ENCODE data around the gene NTNG1. TPM values are rescaled to one million over a fixed set of nuclear protein-coding genes. Genes with fewer than 3 reads are reported as not detected.

Gene NTNG1
- total RNA-seq, 1 experiment from 2014 or later: not detected

GRCh38 chr1:107449326-107449725 lies 308.5 kb downstream of the NTNG1 start:
- DNase-seq (ENCODE audit: unreplicated experiment): no peak
- H3K4me3 Mint-ChIP-seq (ENCODE audit: unreplicated experiment): no peak overlapping the region
- CTCF ChIA-PET: interaction anchor here (1.0 kb wide), 1 partner anchor 10 kb away, joined by 4 read pairs; no protein-coding TSS in a partner anchor
- H3K27me3 Mint-ChIP-seq (ENCODE audit: insufficient read depth, unreplicated experiment): no peaks in the 10 kb centered on the region
- H3K36me3 Mint-ChIP-seq (ENCODE audit: insufficient read depth, unreplicated experiment): no peaks in the 10 kb centered on the region
- BruUV-seq (replicated peaks): no TSS peak
- no peak overlapping the region for H3K27ac Mint-ChIP-seq (ENCODE audit: low read depth, unreplicated experiment)
- intact Hi-C loops (cut with micrococcal nuclease): no loop called here
- TF ChIP-seq, protein P1, sequence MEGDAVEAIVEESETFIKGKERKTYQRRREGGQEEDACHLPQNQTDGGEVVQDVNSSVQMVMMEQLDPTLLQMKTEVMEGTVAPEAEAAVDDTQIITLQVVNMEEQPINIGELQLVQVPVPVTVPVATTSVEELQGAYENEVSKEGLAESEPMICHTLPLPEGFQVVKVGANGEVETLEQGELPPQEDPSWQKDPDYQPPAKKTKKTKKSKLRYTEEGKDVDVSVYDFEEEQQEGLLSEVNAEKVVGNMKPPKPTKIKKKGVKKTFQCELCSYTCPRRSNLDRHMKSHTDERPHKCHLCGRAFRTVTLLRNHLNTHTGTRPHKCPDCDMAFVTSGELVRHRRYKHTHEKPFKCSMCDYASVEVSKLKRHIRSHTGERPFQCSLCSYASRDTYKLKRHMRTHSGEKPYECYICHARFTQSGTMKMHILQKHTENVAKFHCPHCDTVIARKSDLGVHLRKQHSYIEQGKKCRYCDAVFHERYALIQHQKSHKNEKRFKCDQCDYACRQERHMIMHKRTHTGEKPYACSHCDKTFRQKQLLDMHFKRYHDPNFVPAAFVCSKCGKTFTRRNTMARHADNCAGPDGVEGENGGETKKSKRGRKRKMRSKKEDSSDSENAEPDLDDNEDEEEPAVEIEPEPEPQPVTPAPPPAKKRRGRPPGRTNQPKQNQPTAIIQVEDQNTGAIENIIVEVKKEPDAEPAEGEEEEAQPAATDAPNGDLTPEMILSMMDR (IDR thresholded peaks at IDR 0.05; ENCODE audit: unreplicated experiment): no peak
- no peaks in the 10 kb centered on the region for H3K9me3 Mint-ChIP-seq (ENCODE audit: unreplicated experiment)
- POLR2A ChIA-PET: interaction anchor here (1.0 kb wide), 1 partner anchor 9 kb away, joined by 3 read pairs; no protein-coding TSS in a partner anchor
- H3K4me1 Mint-ChIP-seq (ENCODE audit: insufficient read depth, unreplicated experiment): no peaks in the 10 kb centered on the region

- Mint-ChIP-seq H3K4me3 (ENCODE audit: unreplicated experiment) (no peak overlapping the region), H3K9me3 (ENCODE audit: unreplicated experiment) (no peaks in the 10 kb centered on the region), H3K27ac (ENCODE audit: low read depth, unreplicated experiment) (no peak overlapping the region), H3K36me3 (ENCODE audit: insufficient read depth, unreplicated experiment) (no peaks in the 10 kb centered on the region), H3K4me1 (ENCODE audit: insufficient read depth, unreplicated experiment) (no peaks in the 10 kb centered on the region), H3K27me3 (ENCODE audit: insufficient read depth, unreplicated experiment) (no peaks in the 10 kb centered on the region)
- intact Hi-C loops (cut with micrococcal nuclease): no loop called here
- no peak for DNase-seq (ENCODE audit: unreplicated experiment)
- TF ChIP-seq, protein P1 (IDR thresholded peaks at IDR 0.05; ENCODE audit: unreplicated experiment): no peak
- ChIA-PET CTCF (interaction anchor here (0.7 to 1.3 kb wide), 3 partner anchors 79 to 312 kb away, joined by 3 read pairs; no protein-coding TSS in a partner anchor), POLR2A (no interaction called here)
- no TSS peak for BruUV-seq (replicated peaks)
Measured at GRCh38 chr1:107450899-107451664, 310.2 kb downstream of the NTNG1 start.

GRCh38 chr1:107451715-107452114 lies 310.9 kb downstream of the NTNG1 start:
- no peaks in the 10 kb centered on the region for H3K4me1 Mint-ChIP-seq (ENCODE audit: insufficient read depth, unreplicated experiment)
- no peaks in the 10 kb centered on the region for H3K36me3 Mint-ChIP-seq (ENCODE audit: insufficient read depth, unreplicated experiment)
- no peaks in the 10 kb centered on the region for H3K9me3 Mint-ChIP-seq (ENCODE audit: unreplicated experiment)
- intact Hi-C loops (cut with micrococcal nuclease): no loop called here
- CTCF ChIA-PET: no interaction called here
- BruUV-seq (replicated peaks): no TSS peak
- no peak for DNase-seq (ENCODE audit: unreplicated experiment)
- no peaks in the 10 kb centered on the region for H3K27me3 Mint-ChIP-seq (ENCODE audit: insufficient read depth, unreplicated experiment)
- no peak overlapping the region for H3K4me3 Mint-ChIP-seq (ENCODE audit: unreplicated experiment)
- POLR2A ChIA-PET: no interaction called here
- TF ChIP-seq, protein P1 (IDR thresholded peaks at IDR 0.05; ENCODE audit: unreplicated experiment): no peak
- H3K27ac Mint-ChIP-seq (ENCODE audit: low read depth, unreplicated experiment): no peak overlapping the region

DNA sequence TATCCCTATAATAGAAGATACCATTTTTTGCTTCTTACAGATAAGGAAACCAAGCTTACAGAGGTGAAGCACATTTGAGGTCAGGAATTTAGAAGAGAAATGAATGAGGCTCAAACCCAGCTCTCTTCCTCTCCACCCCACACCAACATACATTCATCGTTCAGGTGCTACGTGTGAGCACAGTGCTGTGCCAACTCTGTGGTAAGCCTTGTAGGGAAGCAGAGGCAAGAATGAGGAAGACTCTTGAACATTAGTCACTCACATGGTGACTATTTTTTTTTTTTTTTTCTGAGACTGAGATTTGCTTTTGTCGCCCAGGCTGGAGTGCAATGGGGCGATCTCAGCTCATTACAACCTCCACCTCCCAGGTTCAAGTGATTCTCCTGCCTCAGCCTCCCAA lies 314.0 kb downstream of the NTNG1 start:
- Mint-ChIP-seq H3K27ac (ENCODE audit: low read depth, unreplicated experiment) (no peak overlapping the region), H3K36me3 (ENCODE audit: insufficient read depth, unreplicated experiment) (no peaks in the 10 kb centered on the region), H3K4me3 (ENCODE audit: unreplicated experiment) (no peak overlapping the region), H3K4me1 (ENCODE audit: insufficient read depth, unreplicated experiment) (no peaks in the 10 kb centered on the region), H3K9me3 (ENCODE audit: unreplicated experiment) (no peaks in the 10 kb centered on the region), H3K27me3 (ENCODE audit: insufficient read depth, unreplicated experiment) (no peaks in the 10 kb centered on the region)
- no TSS peak for BruUV-seq (replicated peaks)
- POLR2A ChIA-PET: interaction anchor here (1.2 kb wide), 1 partner anchor 12 kb away, joined by 3 read pairs; no protein-coding TSS in a partner anchor
- CTCF ChIA-PET: interaction anchor here (0.7 kb wide), 3 partner anchors 173 to 311 kb away, joined by 4 to 6 read pairs (median 4); no protein-coding TSS in a partner anchor
- intact Hi-C loops (cut with micrococcal nuclease): no loop called here
- TF ChIP-seq, protein P1 (IDR thresholded peaks at IDR 0.05; ENCODE audit: unreplicated experiment): no peak
- no peak for DNase-seq (ENCODE audit: unreplicated experiment)
